Measurements from ENCODE around the gene FBF1. TPM values are rescaled to one million over a fixed set of nuclear protein-coding genes. Genes with fewer than 3 reads are reported as not detected.

FBF1 gene
- total RNA-seq, 1 donor from 2014 or later = 110 TPM

DNA sequence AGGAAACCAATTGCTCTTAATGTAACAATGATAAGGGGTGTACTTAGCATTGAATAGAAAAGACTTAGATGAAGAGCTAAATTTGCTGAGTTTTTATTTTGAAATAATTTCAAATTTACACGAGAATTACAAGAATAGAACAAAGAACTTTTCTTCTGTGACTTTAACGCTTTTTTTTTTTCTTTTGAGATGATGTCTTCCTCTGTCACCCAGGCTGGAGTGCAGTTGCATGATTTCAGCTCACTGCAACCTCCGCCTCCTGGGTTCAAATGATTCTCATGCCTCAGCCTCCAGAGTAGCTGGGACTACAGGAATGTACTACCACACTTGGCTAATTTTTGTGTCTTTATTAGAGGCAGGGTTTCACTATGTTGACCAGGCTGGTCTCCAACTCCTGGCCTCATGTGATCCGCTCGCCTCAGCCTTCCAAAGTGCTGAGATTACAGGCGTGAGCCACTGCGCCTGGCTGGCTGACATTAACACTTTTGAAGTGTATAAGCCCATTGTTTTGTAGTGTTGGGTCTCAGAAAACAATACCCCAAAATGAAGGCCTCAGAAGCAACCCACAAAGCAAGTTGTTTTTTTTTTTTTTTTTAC is 40.3 kb upstream of the FBF1 start:
- DNase-seq = no peak
- Mint-ChIP-seq H3K36me3 (ENCODE audit: unreplicated experiment) (no peaks in the 10 kb centered on the region), H3K4me1 (ENCODE audit: low read depth, unreplicated experiment) (peaks cover 13% of the 10 kb centered on the region), H3K4me3 (ENCODE audit: unreplicated experiment) (peak overlapping the region; percentile 81), H3K27ac (ENCODE audit: unreplicated experiment) (peak overlapping the region; percentile 82), H3K9me3 (ENCODE audit: unreplicated experiment) (peaks cover 5% of the 10 kb centered on the region), H3K27me3 (ENCODE audit: unreplicated experiment) (no peaks in the 10 kb centered on the region)
- TF ChIP-seq, protein P1, sequence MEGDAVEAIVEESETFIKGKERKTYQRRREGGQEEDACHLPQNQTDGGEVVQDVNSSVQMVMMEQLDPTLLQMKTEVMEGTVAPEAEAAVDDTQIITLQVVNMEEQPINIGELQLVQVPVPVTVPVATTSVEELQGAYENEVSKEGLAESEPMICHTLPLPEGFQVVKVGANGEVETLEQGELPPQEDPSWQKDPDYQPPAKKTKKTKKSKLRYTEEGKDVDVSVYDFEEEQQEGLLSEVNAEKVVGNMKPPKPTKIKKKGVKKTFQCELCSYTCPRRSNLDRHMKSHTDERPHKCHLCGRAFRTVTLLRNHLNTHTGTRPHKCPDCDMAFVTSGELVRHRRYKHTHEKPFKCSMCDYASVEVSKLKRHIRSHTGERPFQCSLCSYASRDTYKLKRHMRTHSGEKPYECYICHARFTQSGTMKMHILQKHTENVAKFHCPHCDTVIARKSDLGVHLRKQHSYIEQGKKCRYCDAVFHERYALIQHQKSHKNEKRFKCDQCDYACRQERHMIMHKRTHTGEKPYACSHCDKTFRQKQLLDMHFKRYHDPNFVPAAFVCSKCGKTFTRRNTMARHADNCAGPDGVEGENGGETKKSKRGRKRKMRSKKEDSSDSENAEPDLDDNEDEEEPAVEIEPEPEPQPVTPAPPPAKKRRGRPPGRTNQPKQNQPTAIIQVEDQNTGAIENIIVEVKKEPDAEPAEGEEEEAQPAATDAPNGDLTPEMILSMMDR (IDR thresholded peaks at IDR 0.05; ENCODE audit: partially characterized antibody, unreplicated experiment) = no peak

DNA sequence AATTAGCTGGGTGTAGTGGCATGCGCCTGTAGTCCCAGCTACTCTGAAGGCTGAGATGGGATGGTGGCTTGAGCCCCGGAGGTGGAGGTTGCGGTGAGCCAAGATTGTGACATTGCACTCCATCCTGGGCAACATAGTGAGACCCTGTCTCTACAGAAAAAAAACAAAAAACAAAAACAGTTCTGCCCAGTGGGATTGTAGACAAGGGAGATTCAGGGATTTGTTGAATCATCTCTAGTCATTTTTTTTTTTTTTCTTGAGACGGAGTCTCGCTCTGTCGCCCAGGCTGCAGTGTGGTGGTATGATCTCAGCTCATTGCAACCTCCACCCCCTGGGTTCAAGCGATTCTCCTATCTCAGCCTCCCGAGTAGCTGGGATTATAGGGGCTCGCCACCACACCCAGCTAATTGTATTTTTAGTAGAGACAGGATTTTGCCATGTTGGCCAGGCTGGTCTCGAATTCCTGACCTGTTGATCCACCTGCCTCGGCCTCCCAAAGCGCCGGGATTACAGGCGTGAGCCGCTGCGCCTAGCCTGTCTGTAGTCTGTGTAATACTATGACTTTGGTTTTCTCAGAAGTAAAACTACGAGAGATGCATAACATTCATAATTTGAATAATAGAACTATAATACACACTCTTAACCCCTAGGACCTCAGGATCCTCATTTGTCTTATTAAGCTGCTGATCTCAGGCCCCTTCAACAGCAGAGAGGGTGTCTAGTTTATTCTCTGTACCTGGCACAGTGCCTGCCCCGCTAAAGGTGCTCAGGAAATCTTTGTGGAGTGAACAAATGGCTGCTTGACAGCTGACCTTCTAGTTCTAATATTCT is 39.6 kb upstream of the FBF1 start:
- TF ChIP-seq, protein P1 (IDR thresholded peaks at IDR 0.05; ENCODE audit: partially characterized antibody, unreplicated experiment) = no peak
- Mint-ChIP-seq H3K9me3 (ENCODE audit: unreplicated experiment) (peaks cover 5% of the 10 kb centered on the region), H3K4me1 (ENCODE audit: low read depth, unreplicated experiment) (peaks cover 16% of the 10 kb centered on the region), H3K4me3 (ENCODE audit: unreplicated experiment) (peak overlapping the region; percentile 98), H3K36me3 (ENCODE audit: unreplicated experiment) (no peaks in the 10 kb centered on the region), H3K27ac (ENCODE audit: unreplicated experiment) (peak overlapping the region; percentile 100), H3K27me3 (ENCODE audit: unreplicated experiment) (no peaks in the 10 kb centered on the region)
- DNase-seq = no peak

DNA sequence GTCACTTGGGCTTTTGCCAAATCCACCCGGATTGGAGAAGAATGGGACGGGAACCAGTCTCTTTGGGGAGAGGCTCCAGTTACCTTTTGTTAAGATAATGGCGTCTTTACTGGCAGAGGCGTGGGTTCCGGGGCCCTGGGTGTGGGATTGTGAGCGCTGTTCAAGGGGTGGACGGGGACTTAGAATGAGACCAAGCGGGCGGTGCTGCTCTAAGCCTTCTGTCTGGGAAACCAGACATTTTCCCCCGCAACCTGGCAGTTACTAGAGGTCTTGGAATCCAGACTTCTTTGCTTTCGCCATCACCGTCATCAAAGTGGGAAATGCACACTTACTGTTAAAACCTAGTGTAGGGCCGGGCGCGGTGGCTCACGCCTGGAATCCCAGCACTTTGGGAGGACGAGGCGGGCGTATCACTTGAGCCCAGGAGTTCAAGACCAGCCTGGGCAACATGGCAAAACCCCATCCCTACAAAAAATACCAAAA is 38.9 kb upstream of the FBF1 start:
- H3K4me1 Mint-ChIP-seq (ENCODE audit: low read depth, unreplicated experiment) = peaks cover 16% of the 10 kb centered on the region
- H3K36me3 Mint-ChIP-seq (ENCODE audit: unreplicated experiment) = no peaks in the 10 kb centered on the region
- H3K4me3 Mint-ChIP-seq (ENCODE audit: unreplicated experiment) = peak overlapping the region; percentile 98
- no peak for DNase-seq
- peak overlapping the region; percentile 100 for H3K27ac Mint-ChIP-seq (ENCODE audit: unreplicated experiment)
- peaks cover 5% of the 10 kb centered on the region for H3K9me3 Mint-ChIP-seq (ENCODE audit: unreplicated experiment)
- H3K27me3 Mint-ChIP-seq (ENCODE audit: unreplicated experiment) = no peaks in the 10 kb centered on the region
- TF ChIP-seq, protein P1 (IDR thresholded peaks at IDR 0.05; ENCODE audit: partially characterized antibody, unreplicated experiment) = no peak

DNA sequence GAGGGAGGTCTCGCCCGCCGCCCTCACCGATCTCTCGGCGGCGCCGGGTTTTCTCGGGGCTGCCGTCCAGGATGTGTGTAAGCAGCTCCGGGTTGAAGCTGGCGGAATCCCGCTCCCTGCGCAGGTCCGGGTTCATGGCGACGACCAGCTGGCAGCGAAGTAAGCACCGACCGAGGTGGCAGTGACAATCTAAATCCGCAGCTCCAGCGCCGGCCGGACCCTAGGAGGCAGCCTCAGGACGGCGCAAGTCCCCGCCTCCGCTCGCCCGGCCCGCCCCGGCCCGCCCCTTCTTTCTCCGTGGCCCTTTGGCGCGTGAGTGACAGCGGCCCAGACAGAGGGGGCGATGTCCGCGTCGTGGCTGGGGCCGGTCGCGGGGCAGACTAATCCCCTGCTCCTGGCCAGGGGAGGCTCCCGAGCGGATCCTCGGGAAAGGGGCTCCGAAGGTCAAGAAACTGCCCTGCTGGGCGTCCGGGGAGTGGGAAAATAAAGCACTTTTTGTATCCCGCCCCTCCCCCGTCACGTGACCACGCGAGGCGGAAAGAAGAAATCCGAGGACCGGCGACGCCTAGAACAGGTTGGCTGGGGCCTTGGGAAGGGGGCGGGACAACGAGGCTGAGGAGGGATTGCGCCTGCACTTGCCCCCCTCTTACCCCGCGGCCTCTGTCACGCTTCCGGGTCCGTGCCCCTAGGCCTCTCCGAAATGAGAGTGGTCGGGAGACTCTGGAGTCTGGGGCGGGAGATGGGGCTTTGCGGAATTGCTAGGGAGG is 38.3 kb upstream of the FBF1 start, which contains the start of the genes ACOX1 and TEN1:
Gene ACOX1, minus strand, starts transcription at position 229 of the 767 bp plus-strand sequence. Its CDS starts 93 bp downstream, at position 136.
Gene TEN1, plus strand, starts transcription at position 303 of the 767 bp plus-strand sequence. CDS start 6,953 bp downstream, outside the sequence.
- Mint-ChIP-seq H3K9me3 (ENCODE audit: unreplicated experiment) (peaks cover 5% of the 10 kb centered on the region), H3K27me3 (ENCODE audit: unreplicated experiment) (no peaks in the 10 kb centered on the region), H3K27ac (ENCODE audit: unreplicated experiment) (peak within 1 kb of the TSS; percentile 100), H3K4me3 (ENCODE audit: unreplicated experiment) (peak within 1 kb of the TSS; percentile 98), H3K36me3 (ENCODE audit: unreplicated experiment) (no peaks in the 10 kb centered on the region), H3K4me1 (ENCODE audit: low read depth, unreplicated experiment) (peaks cover 16% of the 10 kb centered on the region)
- DNase-seq = peak; percentile 96
- TF ChIP-seq, protein P1 (IDR thresholded peaks at IDR 0.05; ENCODE audit: partially characterized antibody, unreplicated experiment) = peak; percentile 42

Measured in glutamatergic neuron (in vitro differentiated cells).